DOHH2 (cell line): ENCODE measurements around the gene WWOX.

Experiments
- H3F3A ChIP-seq: fragments of 200-600 bp; sonication (generic), shearing (Covaris generic); 2 replicates; pipeline ENCODE4 v1.6.0; 2016; ENCODE audit warnings: antibody characterized with exemption, mild to moderate bottlenecking; ENCODE audit not compliant: control insufficient read depth, insufficient read depth
- H3K27ac ChIP-seq: fragments of 200-600 bp; sonication (generic); 2 replicates; pipeline ENCODE4 v1.5.1; 2014; ENCODE audit warnings: low read depth, mild to moderate bottlenecking, low read length, moderate library complexity
- H3K27me3 ChIP-seq: fragments of 200-600 bp; sonication (generic); 2 replicates; pipeline ENCODE4 v1.6.1; 2014; ENCODE audit warnings: mild to moderate bottlenecking, low read length, mixed read lengths; ENCODE audit not compliant: control insufficient read depth
- H3K36me3 ChIP-seq: fragments of 200-600 bp; sonication (generic); 2 replicates; pipeline ENCODE4 v1.6.1; 2014; ENCODE audit warnings: mild to moderate bottlenecking, low read length, moderate library complexity, mixed read lengths; ENCODE audit not compliant: control insufficient read depth
- H3K4me1 ChIP-seq: fragments of 200-600 bp; sonication (generic); 2 replicates; pipeline ENCODE4 v1.6.1; 2014; ENCODE audit warnings: mild to moderate bottlenecking, low read length, mixed read lengths; ENCODE audit not compliant: control insufficient read depth
- H3K4me2 ChIP-seq: fragments of 200-600 bp; sonication (generic); 2 replicates; pipeline ENCODE4 v1.6.0; 2014; ENCODE audit warnings: mild to moderate bottlenecking, low read length, moderate library complexity
- H3K4me3 ChIP-seq: fragments of 200-600 bp; sonication (generic); 2 replicates; pipeline ENCODE4 v1.5.1; 2014; ENCODE audit warnings: mild to moderate bottlenecking, low read length, mixed read lengths
- H3K79me2 ChIP-seq: fragments of 200-600 bp; sonication (generic); 2 replicates; pipeline ENCODE4 v1.6.1; 2014; ENCODE audit warnings: mild to moderate bottlenecking, low read length, mixed read lengths; ENCODE audit not compliant: control insufficient read depth
- H3K9me2 ChIP-seq: fragments of 200-600 bp; sonication (generic); replicated peaks from 2 replicates; pipeline ENCODE4 v1.6.1; 2014; ENCODE audit warnings: mild to moderate bottlenecking, low read length, mixed read lengths; ENCODE audit not compliant: control insufficient read depth
- H3K9me3 ChIP-seq: fragments of 200-600 bp; sonication (generic); 2 replicates; pipeline ENCODE4 v1.6.1; 2014; ENCODE audit warnings: antibody characterized with exemption, low read length, mixed read lengths; ENCODE audit not compliant: control insufficient read depth, insufficient read depth
- H4K20me1 ChIP-seq: fragments of 200-600 bp; sonication (generic); 2 replicates; pipeline ENCODE4 v1.6.0; 2014; ENCODE audit warnings: low read depth, mild to moderate bottlenecking, antibody characterized with exemption, low read length, moderate library complexity; ENCODE audit not compliant: control insufficient read depth, insufficient read depth
- EZH2phosphoT487 ChIP-seq: fragments of 200-600 bp; sonication (generic); IDR thresholded peaks from 2 replicates; pipeline ENCODE4 v1.6.1; 2017; ENCODE audit warnings: borderline replicate concordance, mild to moderate bottlenecking, antibody characterized with exemption, low read length, moderate library complexity, mixed read lengths
- TF ChIP-seq, protein P1 (sequence below): fragments of 200-600 bp; sonication (generic); IDR thresholded peaks from one replicate; pipeline ENCODE4 v1.5.1; 2014; ENCODE audit warnings: antibody characterized with exemption, mild to moderate bottlenecking, low read depth, low read length; ENCODE audit not compliant: poor library complexity, severe bottlenecking

The WWOX gene

DNA sequence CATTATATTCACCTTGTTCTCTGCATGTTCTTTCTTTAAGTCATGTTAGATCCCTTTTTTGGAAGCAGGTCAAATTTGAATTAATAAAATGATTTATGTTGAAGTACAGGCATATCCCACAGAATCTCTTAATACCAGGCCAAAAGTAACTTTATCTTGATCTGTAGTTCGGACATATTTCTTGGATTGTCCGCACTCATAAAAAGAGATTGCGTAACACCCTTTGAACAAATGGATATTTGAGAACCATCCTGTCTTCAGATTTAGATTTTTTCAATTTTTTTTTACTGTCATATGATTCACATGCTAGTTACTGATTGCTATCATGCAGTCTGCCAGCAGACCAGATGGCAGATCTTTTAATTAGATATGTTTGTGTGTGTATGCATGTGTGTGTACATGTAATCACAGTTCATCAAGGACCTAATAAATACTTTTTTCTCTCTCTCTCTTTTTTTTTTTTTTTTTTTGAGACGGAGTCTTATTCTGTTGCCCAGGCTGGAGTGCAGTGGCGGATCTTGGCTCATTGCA lies 352.6 kb downstream of the WWOX start:
- no peak for TF ChIP-seq EZH2phosphoT487
- TF ChIP-seq, protein P1, sequence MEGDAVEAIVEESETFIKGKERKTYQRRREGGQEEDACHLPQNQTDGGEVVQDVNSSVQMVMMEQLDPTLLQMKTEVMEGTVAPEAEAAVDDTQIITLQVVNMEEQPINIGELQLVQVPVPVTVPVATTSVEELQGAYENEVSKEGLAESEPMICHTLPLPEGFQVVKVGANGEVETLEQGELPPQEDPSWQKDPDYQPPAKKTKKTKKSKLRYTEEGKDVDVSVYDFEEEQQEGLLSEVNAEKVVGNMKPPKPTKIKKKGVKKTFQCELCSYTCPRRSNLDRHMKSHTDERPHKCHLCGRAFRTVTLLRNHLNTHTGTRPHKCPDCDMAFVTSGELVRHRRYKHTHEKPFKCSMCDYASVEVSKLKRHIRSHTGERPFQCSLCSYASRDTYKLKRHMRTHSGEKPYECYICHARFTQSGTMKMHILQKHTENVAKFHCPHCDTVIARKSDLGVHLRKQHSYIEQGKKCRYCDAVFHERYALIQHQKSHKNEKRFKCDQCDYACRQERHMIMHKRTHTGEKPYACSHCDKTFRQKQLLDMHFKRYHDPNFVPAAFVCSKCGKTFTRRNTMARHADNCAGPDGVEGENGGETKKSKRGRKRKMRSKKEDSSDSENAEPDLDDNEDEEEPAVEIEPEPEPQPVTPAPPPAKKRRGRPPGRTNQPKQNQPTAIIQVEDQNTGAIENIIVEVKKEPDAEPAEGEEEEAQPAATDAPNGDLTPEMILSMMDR: no peak
- no peaks in the 10 kb centered on the region for H3K79me2 ChIP-seq
- H3K9me3 ChIP-seq: no peaks in the 10 kb centered on the region
- no peak overlapping the region for H3K4me2 ChIP-seq
- no peak overlapping the region for H3K4me3 ChIP-seq
- H3K36me3 ChIP-seq: no peaks in the 10 kb centered on the region
- no peaks in the 10 kb centered on the region for H3K9me2 ChIP-seq
- no peaks in the 10 kb centered on the region for H3F3A ChIP-seq
- no peaks in the 10 kb centered on the region for H3K4me1 ChIP-seq
- no peaks in the 10 kb centered on the region for H4K20me1 ChIP-seq
- H3K27ac ChIP-seq: no peak overlapping the region
- no peaks in the 10 kb centered on the region for H3K27me3 ChIP-seq

DNA sequence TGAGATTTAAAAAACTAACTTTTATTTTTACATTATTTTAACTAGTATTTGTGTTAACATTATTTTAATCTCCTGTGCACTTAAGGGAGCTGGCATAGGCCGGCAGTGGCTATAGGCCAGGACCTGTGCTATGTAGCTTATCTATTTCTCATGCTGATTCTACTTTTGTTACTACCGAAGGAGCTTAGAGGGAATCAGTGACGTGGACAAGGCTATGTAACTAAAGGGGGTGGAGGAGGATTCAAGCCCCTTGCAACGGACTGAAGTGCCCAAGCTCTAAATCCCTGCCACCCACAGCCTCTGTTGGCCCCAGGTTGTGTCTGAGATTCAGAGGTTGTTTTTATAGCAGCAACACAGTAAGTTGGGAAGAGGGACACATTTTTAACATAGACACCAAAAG lies 356.4 kb downstream of the WWOX start:
- Histone ChIP-seq H3K9me3 (no peaks in the 10 kb centered on the region), H3K27ac (no peak overlapping the region), H3K36me3 (no peaks in the 10 kb centered on the region), H3K4me1 (no peaks in the 10 kb centered on the region), H3K4me3 (no peak overlapping the region), H3K4me2 (no peak overlapping the region), H3K27me3 (no peaks in the 10 kb centered on the region), H3K79me2 (no peaks in the 10 kb centered on the region), H4K20me1 (no peaks in the 10 kb centered on the region), H3K9me2 (no peaks in the 10 kb centered on the region), H3F3A (no peaks in the 10 kb centered on the region)
- TF ChIP-seq, protein P1: no peak
- no peak for TF ChIP-seq EZH2phosphoT487

DNA sequence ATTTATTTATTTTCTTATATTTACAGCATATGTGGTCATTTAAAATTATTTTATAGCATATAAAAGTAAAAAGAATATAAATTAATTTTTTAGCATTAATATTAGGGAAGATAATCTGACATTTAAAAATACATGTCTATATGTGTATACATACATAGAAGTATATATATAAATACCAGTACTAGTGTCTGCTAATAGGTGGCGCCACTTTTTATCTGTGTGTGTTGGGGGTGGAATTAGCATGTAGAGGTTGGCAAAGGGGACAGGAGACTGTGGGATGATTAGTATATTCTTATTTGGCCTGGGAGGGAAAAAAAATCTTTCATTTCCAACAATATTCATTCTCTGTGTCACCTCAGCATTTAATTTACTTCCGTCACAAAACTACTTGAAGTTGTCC lies 359.1 kb downstream of the WWOX start:
- no peaks in the 10 kb centered on the region for H4K20me1 ChIP-seq
- H3K79me2 ChIP-seq: no peaks in the 10 kb centered on the region
- no peaks in the 10 kb centered on the region for H3K4me1 ChIP-seq
- H3K9me3 ChIP-seq: no peaks in the 10 kb centered on the region
- H3F3A ChIP-seq: no peaks in the 10 kb centered on the region
- H3K27ac ChIP-seq: no peak overlapping the region
- TF ChIP-seq, protein P1: no peak
- TF ChIP-seq EZH2phosphoT487: no peak
- no peaks in the 10 kb centered on the region for H3K36me3 ChIP-seq
- H3K27me3 ChIP-seq: no peaks in the 10 kb centered on the region
- no peak overlapping the region for H3K4me3 ChIP-seq
- H3K9me2 ChIP-seq: no peaks in the 10 kb centered on the region
- no peak overlapping the region for H3K4me2 ChIP-seq
